ENCODE measurements around the gene LRRFIP2. TPM values are rescaled to one million over a fixed set of nuclear protein-coding genes. Genes with fewer than 3 reads are reported as not detected.

LRRFIP2 gene, protein sequence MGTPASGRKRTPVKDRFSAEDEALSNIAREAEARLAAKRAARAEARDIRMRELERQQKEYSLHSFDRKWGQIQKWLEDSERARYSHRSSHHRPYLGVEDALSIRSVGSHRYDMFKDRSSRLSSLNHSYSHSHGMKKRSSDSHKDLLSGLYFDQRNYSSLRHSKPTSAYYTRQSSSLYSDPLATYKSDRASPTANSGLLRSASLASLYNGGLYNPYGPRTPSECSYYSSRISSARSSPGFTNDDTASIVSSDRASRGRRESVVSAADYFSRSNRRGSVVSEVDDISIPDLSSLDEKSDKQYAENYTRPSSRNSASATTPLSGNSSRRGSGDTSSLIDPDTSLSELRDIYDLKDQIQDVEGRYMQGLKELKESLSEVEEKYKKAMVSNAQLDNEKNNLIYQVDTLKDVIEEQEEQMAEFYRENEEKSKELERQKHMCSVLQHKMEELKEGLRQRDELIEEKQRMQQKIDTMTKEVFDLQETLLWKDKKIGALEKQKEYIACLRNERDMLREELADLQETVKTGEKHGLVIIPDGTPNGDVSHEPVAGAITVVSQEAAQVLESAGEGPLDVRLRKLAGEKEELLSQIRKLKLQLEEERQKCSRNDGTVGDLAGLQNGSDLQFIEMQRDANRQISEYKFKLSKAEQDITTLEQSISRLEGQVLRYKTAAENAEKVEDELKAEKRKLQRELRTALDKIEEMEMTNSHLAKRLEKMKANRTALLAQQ
- 54.9 TPM for total RNA-seq

DNA sequence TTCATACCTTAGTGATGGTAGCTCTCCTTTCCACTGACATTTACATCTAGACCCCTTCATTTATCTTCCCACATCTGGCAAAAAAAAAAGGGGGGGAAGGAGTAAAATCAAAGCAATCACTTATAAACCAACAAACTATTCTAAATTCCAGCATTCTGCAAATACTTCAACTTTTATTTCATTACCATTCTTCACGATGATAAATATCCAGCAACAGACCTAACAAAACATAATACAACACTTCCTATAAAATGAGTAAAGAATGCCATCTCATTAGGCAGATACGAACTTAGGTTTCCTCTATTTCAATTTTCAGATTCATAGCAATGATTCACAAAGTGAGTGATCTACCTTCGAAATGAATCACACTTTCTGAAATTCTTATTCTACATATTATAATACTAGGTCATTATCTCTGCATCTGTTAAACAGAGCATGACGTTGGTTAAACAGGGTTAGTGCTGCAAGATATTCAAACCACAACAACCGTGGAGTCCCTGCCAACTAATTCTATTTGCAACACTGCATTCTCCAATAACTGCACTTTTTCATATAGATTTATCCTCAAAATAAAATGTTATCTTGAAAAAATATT, at the start of gene LRRFIP2:
TSS of gene LRRFIP2 (minus strand) at position 51 of the 595 bp plus-strand sequence. CDS start 25,599 bp downstream, outside the sequence.

Small RNAs within 50 kb of the gene (small RNA-seq; reads per million reads assigned to genes)
- not detected for gene RF00019
- gene RNU6-1301P = not detected

Other genes starting within 250 kb of the LRRFIP2 start
- 20.1 TPM for gene TRANK1, start 229.5 kb downstream of the LRRFIP2 start, total RNA-seq
- gene EPM2AIP1, start 181.5 kb downstream of the LRRFIP2 start, total RNA-seq = 49.4 TPM
- gene MLH1, start 181.1 kb downstream of the LRRFIP2 start, total RNA-seq = 50.5 TPM
- gene GOLGA4, start 68.7 kb upstream of the LRRFIP2 start, total RNA-seq = 48.0 TPM

Data from diencephalon (tissue), 1 donor.